GDM1 (cell line): ENCODE data around the gene CMIP.
"Not testable (repeated sequence)": the region's sequence is repeated elsewhere in the genome, so short reads cannot be mapped to it uniquely, and the experiment has no call there.

Experiments
- DNase-seq: peaks from one replicate; lab custom pipeline; 2025; lab: John Stamatoyannopoulos, UW

The CMIP gene

GRCh38 chr16:81719993-81720392 is 275.4 kb downstream of the CMIP start:
- no peak for DNase-seq

- no peak for DNase-seq
These were observed 276.6 kb downstream of the CMIP start for GRCh38 chr16:81720973-81721906.

- peak; percentile 37 for DNase-seq
These were observed 278.6 kb downstream of the CMIP start for GRCh38 chr16:81723098-81723723.

- DNase-seq = no peak
These were observed 283.8 kb downstream of the CMIP start for GRCh38 chr16:81728435-81728834.

DNA sequence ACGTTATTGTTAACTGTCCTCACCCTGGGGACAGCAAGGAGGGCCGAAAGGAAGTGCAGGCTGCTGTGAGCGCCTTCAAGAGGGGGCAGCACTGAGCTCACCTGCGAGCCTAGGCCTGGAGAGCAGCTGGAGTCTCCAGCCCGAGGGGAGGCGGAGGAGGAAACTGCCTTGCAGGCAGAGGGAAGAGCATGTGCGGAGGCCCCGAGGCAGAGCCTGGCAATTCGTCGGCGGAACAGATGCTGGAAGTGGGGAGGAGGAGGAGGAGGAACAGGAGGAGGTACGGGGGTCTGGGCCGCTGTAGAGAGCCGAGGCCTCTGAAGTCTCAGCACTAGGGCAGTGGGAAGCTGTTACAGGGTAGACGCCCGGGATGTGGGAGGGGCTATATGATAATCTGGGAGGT is 284.8 kb downstream of the CMIP start:
- no peak for DNase-seq

GRCh38 chr16:81730090-81731051 is 285.8 kb downstream of the CMIP start:
- DNase-seq = no peak

DNA sequence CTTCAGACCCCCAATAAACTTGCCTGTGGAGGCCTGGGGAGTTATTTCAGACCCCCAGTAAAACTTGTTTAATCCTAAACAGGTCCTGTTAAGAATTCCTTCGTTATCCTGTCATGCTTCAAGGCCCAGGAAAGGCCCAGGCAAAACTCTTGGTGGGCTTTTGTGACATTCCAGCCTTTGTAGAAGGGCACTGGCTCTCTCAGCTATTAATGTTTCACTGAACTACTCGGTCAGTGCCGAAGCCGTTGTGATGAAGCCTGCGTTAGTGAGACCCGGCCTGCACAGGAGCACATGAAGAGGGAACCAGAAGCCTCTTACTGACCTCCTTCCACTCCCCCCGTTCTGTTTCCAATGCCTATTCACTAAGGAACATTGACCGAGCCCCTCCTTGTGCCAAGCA is 287.0 kb downstream of the CMIP start:
- DNase-seq = no peak

DNA sequence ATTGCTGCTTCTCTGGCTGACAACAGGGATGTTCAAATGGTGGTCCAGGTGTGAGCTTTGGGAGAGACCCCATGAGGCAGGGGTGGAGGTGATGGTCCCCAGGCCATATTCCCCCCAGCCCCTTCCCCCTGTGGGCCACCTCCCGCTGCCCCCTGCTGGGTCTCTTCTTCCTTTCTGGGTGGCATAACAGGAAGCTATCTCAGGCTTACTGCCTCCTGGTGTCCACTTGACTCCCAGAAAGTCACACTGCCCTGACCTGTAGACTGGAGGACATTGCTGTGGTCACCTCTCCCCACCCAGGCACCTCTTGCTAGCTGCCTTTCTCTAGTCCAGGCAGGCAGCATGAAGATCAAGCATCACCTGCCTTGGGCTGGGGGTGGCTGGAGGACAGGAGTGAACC is 288.1 kb downstream of the CMIP start:
- no peak for DNase-seq

DNA sequence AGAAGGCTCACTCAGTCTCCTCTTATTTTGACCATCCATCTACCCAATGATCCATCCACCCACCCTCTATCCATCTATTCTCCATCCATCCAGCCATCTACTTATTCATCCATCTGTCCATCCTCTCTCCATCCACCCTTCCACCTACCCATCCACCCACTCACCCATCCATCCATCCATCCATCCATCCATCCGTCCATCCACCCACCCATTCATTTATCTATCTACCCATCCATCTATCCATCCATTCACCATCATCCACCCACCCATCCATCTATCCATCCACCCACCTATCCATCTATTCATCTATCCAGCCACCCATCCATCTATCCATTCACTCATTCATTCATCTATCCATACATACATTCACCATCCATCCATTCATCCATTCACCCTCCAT is 288.7 kb downstream of the CMIP start:
- no peak for DNase-seq

DNA sequence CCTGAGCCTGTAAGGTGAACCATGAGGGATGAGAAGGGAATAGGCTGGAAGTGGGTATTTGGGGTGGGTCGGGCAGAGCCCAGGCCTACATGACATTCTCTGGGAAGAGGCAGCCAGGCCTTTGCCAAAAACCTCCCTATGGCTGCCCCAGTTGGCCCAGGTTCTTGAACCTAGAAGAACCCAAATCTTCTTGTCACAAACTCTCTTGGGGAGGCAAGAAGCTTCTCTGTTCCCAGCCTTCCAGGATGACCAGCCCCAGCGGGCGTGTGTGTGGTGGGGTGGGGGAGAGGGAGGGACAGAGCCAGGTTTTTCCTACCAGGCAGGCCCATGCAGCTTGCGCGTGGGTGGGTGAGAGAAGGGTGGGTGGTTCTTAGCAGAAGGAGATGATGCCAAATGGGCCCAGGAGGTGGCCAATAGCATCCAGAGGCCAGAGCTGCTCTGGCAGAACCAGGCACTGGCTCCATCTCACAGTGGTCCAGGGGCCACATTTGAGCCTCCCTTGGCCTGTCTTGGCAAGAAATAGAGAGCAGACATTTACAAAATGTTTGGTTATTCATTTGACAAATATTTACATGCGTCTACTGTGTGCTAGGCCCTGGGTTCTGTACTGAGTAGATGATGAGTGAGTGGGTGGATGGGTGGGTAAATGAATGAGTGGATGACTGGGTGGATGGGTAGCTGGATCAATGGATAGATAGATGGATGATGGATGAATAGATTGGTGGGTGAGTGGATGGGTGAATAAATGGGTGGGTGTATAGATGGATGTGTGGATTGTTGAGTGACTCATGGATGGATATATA is 290.2 kb downstream of the CMIP start:
- DNase-seq = no peak

- DNase-seq = peak; percentile 40
These were observed 293.4 kb downstream of the CMIP start for GRCh38 chr16:81737885-81738536.

DNA sequence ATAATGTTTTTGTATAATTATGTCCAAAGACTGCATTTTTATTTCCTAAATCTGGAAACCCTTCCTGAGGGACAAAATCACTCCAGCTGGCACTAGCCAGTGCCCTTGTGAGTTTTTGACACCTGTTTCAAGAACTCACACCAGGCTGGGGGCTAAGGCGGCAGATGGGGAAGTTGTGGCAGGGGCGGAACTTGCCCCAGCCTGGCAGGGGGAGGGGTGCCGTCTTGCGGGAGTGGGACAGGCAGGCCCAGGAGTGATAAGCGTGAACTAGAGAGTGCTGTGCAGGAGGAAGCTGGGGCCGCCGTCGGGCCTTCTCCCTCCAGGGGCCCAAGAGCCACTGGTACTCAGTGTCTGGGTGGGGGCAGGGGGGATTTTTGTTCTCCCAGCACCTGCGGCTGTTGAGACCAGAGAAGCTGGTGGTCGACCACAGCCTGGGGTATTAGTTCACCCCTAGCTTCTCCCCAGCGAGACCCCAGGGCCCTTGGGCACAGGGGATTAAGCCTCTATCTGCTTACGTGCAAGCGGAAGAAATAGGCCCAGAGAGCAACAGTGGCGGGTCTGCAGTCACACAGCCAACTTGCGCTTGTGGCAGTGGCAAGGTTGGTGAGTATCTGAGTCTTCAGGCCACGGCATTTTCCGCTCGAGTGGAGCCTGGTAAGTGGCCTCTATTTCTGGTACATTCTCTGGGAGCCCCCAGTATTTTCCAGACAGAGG is 294.3 kb downstream of the CMIP start:
- DNase-seq = peak; percentile 84

DNA sequence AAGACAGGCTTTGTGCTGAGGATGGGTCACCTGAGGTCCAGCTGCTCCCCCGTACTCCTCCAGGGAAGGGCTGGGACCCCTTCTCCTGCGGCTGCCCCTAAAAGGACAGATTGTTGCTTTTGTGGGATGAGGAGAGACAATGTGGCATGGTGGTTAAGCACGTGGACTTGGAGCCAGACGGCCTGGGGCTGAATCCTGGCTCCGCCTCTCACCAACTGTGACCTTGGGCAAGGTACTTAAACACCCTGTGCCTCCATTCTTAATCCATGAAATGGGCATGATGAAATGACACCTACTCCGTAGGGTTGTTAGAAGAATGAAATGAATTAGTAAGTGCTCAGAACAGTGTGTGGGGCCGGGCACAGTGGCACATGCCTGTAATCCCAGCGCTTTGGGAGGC is 294.9 kb downstream of the CMIP start:
- DNase-seq = no peak

- no peak for DNase-seq
These were observed 295.6 kb downstream of the CMIP start for GRCh38 chr16:81740169-81740568.

- DNase-seq = not testable (repeated sequence)
These were observed 296.8 kb downstream of the CMIP start for GRCh38 chr16:81741430-81741770.

GRCh38 chr16:81744385-81744784 is 299.8 kb downstream of the CMIP start:
- DNase-seq = no peak

DNA sequence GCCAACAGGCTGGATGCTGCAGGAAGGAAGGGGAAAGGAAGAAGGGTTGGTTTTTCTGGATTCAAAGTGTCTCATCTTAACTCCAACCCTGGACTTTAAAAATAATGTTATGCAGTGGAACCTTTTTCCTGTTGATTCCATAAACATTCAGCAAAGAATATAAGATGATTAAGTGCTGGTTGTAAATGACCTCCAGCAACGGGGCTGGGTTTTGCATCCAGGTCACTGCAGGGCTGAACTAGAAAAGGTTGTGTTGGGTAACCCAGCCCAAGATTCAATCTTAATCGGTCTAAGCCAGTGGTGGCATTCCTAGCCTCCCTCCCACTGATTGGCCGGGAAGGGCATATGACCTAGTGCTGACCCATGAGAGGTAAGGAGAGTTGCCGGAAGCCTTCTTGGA is 300.3 kb downstream of the CMIP start:
- no peak for DNase-seq

- peak; percentile 3 for DNase-seq
These were observed 301.3 kb downstream of the CMIP start for GRCh38 chr16:81745704-81746558.

DNA sequence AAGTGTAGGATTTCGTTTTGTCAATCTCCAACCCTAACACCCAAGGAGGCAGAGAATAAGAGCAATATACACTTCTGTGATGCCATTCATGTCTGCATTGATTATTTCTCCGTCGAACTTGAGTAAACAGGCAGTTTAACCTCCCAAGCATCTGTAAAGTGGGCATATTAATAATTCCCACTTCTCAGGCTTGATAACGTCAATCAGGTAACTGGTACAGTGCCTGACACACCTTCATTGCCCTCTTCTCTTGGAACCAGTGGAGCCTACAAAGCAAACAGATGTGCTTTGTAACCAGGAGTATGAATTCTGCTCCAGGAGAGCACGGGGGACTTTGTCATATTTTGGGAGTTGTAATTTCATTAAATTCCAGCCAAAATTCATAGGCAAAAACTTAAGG is 302.0 kb downstream of the CMIP start:
- no peak for DNase-seq
